NCI-H1105 (cell line): ENCODE measurements around the gene ALKAL2.

Experiments
- DNase-seq: peaks from one replicate; lab custom pipeline; 2025; lab: John Stamatoyannopoulos, UW

Gene ALKAL2

GRCh38 chr2:246489-247144 lies 41.3 kb downstream of the ALKAL2 start:
- DNase-seq = peak; percentile 25

GRCh38 chr2:244547-244946 lies 43.3 kb downstream of the ALKAL2 start:
- no peak for DNase-seq

- DNase-seq = no peak
These were observed 49.0 kb downstream of the ALKAL2 start for GRCh38 chr2:238869-239268.

- no peak for DNase-seq
These were observed 49.5 kb downstream of the ALKAL2 start for GRCh38 chr2:238431-238830.

GRCh38 chr2:237878-238277 lies 50.0 kb downstream of the ALKAL2 start:
- no peak for DNase-seq

- DNase-seq = no peak
These were observed 50.8 kb downstream of the ALKAL2 start for GRCh38 chr2:236993-237539.

- no peak for DNase-seq
These were observed 53.5 kb downstream of the ALKAL2 start for GRCh38 chr2:234421-234820.

- DNase-seq = no peak
These were observed 54.9 kb downstream of the ALKAL2 start for GRCh38 chr2:233030-233429.

- DNase-seq = no peak
These were observed 56.2 kb downstream of the ALKAL2 start for GRCh38 chr2:231521-232185.
